SK-N-SH (cell line): ENCODE data around the gene IL1R1. TPM values are rescaled to one million over a fixed set of nuclear protein-coding genes. Genes with fewer than 3 reads are reported as not detected.

Experiments used
- CTCF ChIA-PET: fragments of 300-600, 350-600 bp; formaldehyde crosslinking; extraction: SDS; loops from one replicate; lab custom pipeline; 2021; lab: Yijun Ruan, JAX
- POLR2A ChIA-PET: fragments of 350-600 bp; sonication (Branson Sonifier 250); formaldehyde crosslinking; extraction: SDS; loops from one replicate; lab custom pipeline; 2020; ENCODE audit warnings: antibody characterized with exemption, inconsistent platforms; lab: Yijun Ruan, JAX
- DNase-seq: peaks from one replicate; pipeline ENCODE4 v3.0.0; 2012
- H2AFZ ChIP-seq: fragments of 200-600 bp; sonication (generic); 2 replicates; pipeline ENCODE4 v1.8.1; 2016; ENCODE audit warnings: antibody characterized with exemption, mild to moderate bottlenecking, low read depth
- H3F3A ChIP-seq: fragments of 200-600 bp; sonication (generic); replicated peaks from 2 replicates; pipeline ENCODE3; 2016; ENCODE audit warnings: antibody characterized with exemption, mild to moderate bottlenecking; ENCODE audit not compliant: insufficient read depth
- H3K27ac ChIP-seq, 2 experiments: fragments of 200-500 bp in 1 of 2; fragments of 200-600 bp in 1 of 2; sonication (Bioruptor generic) in 1 of 2; sonication (generic), shearing (Covaris generic) in 1 of 2; 2 replicates each; pipeline versions ENCODE4 v1.5.1 to v1.6.1; 2014 to 2016; ENCODE audit warnings: low read depth in 2 of 2, inconsistent platforms in 1 of 2, low read length in 1 of 2, mild to moderate bottlenecking in 1 of 2, mixed read lengths in 1 of 2
- H3K27me3 ChIP-seq: fragments of 200-600 bp; sonication (generic), shearing (Covaris generic); 2 replicates; pipeline ENCODE4 v1.6.1; 2016; ENCODE audit warnings: mixed run types; ENCODE audit not compliant: insufficient read depth
- H3K36me3 ChIP-seq, 2 experiments: fragments of 200-500 bp in 1 of 2; fragments of 200-600 bp in 1 of 2; sonication (Bioruptor generic) in 1 of 2; sonication (generic) in 1 of 2; replicated peaks in 1 of 2; 2 replicates each; pipeline versions ENCODE3 to v1.5.1; 2014 to 2016; ENCODE audit warnings: low read length in 1 of 2, mild to moderate bottlenecking in 1 of 2; ENCODE audit not compliant: insufficient read depth in 2 of 2, control insufficient read depth in 1 of 2
- H3K4me1 ChIP-seq, 2 experiments: fragments of 200-500 bp in 1 of 2; fragments of 200-600 bp in 1 of 2; sonication (Bioruptor generic) in 1 of 2; sonication (generic), shearing (Covaris generic) in 1 of 2; 2 replicates each; pipeline versions ENCODE4 v1.5.1 to v1.6.1; 2014 to 2016; ENCODE audit warnings: low read depth in 1 of 2, low read length in 1 of 2, mixed run types in 1 of 2; ENCODE audit not compliant: insufficient read depth in 2 of 2, control insufficient read depth in 1 of 2
- H3K4me2 ChIP-seq: fragments of 200-600 bp; sonication (generic), shearing (Covaris generic); 2 replicates; pipeline ENCODE4 v1.6.1; 2017; ENCODE audit warnings: mixed run types
- H3K4me3 ChIP-seq, 2 experiments: fragments of 200-500 bp in 1 of 2; fragments of 200-600 bp in 1 of 2; sonication (Bioruptor generic) in 1 of 2; sonication (generic), shearing (Covaris generic) in 1 of 2; 2 replicates each; pipeline versions ENCODE4 v1.5.1 to v1.8.1; 2014 to 2016; ENCODE audit warnings: low read depth in 2 of 2, inconsistent platforms in 1 of 2, low read length in 1 of 2, mild to moderate bottlenecking in 1 of 2, mixed read lengths in 1 of 2, moderate library complexity in 1 of 2
- H3K79me2 ChIP-seq: fragments of 200-600 bp; sonication (generic); 2 replicates; pipeline ENCODE4 v1.8.1; 2017; ENCODE audit warnings: mild to moderate bottlenecking; ENCODE audit not compliant: insufficient read depth
- H3K9ac ChIP-seq: fragments of 200-600 bp; sonication (generic); 2 replicates; pipeline ENCODE4 v1.6.1; 2017; ENCODE audit warnings: mixed run types
- H3K9me2 ChIP-seq: fragments of 200-600 bp; sonication (generic); 2 replicates; pipeline ENCODE4 v1.6.1; 2017; ENCODE audit warnings: mixed run types
- H3K9me3 ChIP-seq: fragments of 200-600 bp; sonication (generic); 2 replicates; pipeline ENCODE4 v1.6.1; 2017; ENCODE audit warnings: mixed run types, mild to moderate bottlenecking, moderate library complexity
- H4K20me1 ChIP-seq: fragments of 200-600 bp; sonication (generic); 2 replicates; pipeline ENCODE4 v1.6.1; 2017; ENCODE audit warnings: mild to moderate bottlenecking, mixed run types; ENCODE audit not compliant: insufficient read depth
- CHD2 ChIP-seq: fragments of 150-350 bp; IDR thresholded peaks from 2 replicates; pipeline ENCODE4 v1.6.1; 2018; ENCODE audit warnings: low read length; ENCODE audit not compliant: partially characterized antibody
- CTCF ChIP-seq: fragments of 200-600 bp; sonication (generic); IDR thresholded peaks from 2 replicates; pipeline ENCODE4 v1.6.1; 2017; ENCODE audit warnings: antibody characterized with exemption, mild to moderate bottlenecking, moderate library complexity
- ELF1 ChIP-seq: IDR thresholded peaks from 2 replicates; pipeline ENCODE4 v1.4.0; 2012
- FOSL2 ChIP-seq: IDR thresholded peaks from 2 replicates; pipeline ENCODE4 v1.4.0; 2012; ENCODE audit warnings: low read depth, mild to moderate bottlenecking, moderate library complexity, borderline replicate concordance
- FOXJ3 ChIP-seq: sonication (generic); formaldehyde crosslinking; IDR thresholded peaks from 2 replicates; pipeline ENCODE4 v1.5.1; 2020; ENCODE audit warnings: mild to moderate bottlenecking, missing genetic modification reagents
- FOXM1 ChIP-seq: IDR thresholded peaks from 2 replicates; pipeline ENCODE4 v1.4.0; 2012; ENCODE audit warnings: low read depth, mild to moderate bottlenecking
- GABPA ChIP-seq: IDR thresholded peaks from 2 replicates; pipeline ENCODE4 v1.4.0; 2012; ENCODE audit warnings: low read depth, mild to moderate bottlenecking
- GATA2 ChIP-seq: sonication (generic); formaldehyde crosslinking; IDR thresholded peaks from 2 replicates; pipeline ENCODE4 v1.5.0; 2020; ENCODE audit warnings: mild to moderate bottlenecking, missing genetic modification reagents
- IRF3 ChIP-seq: fragments of 150-350 bp; IDR thresholded peaks from 2 replicates; pipeline ENCODE4 v1.6.1; 2016; ENCODE audit warnings: mild to moderate bottlenecking, low read depth, low read length
- JUND ChIP-seq: IDR thresholded peaks from 2 replicates; pipeline ENCODE4 v1.4.0; 2012
- MAX ChIP-seq: IDR thresholded peaks from 2 replicates; pipeline ENCODE4 v1.4.0; 2012; ENCODE audit warnings: low read depth
- NRF1 ChIP-seq: IDR thresholded peaks from 2 replicates; pipeline ENCODE4 v1.6.1; 2012; ENCODE audit warnings: low read depth, mild to moderate bottlenecking, low read length
- PBX3 ChIP-seq: IDR thresholded peaks from 2 replicates; pipeline ENCODE4; 2012
- POLR2AphosphoS5 ChIP-seq: IDR thresholded peaks from 2 replicates; pipeline ENCODE4 v1.6.1; 2012; ENCODE audit warnings: low read depth, low read length
- RCOR1 ChIP-seq: fragments of 150-350 bp; IDR thresholded peaks from 2 replicates; pipeline ENCODE4 v1.6.1; 2017; ENCODE audit warnings: antibody characterized with exemption, low read length
- RXRA ChIP-seq: IDR thresholded peaks from 2 replicates; pipeline ENCODE4 v1.4.0; 2012; ENCODE audit warnings: low read depth, mild to moderate bottlenecking, borderline replicate concordance
- SIN3A ChIP-seq: IDR thresholded peaks from 2 replicates; pipeline ENCODE4 v1.6.1; 2012; ENCODE audit warnings: low read depth, mild to moderate bottlenecking, low read length, moderate library complexity, borderline replicate concordance
- TAF1 ChIP-seq: IDR thresholded peaks from 2 replicates; pipeline ENCODE4 v1.6.1; 2012; ENCODE audit warnings: low read depth, mild to moderate bottlenecking, low read length, moderate library complexity, borderline replicate concordance
- USF1 ChIP-seq: IDR thresholded peaks from 2 replicates; pipeline ENCODE4 v1.4.0; 2012; ENCODE audit warnings: low read depth, borderline replicate concordance
- YY1 ChIP-seq: IDR thresholded peaks from 2 replicates; pipeline ENCODE4 v1.4.0; 2012; ENCODE audit warnings: low read depth, mild to moderate bottlenecking
- polyA plus RNA-seq, 3 experiments: library from polyadenylated mRNA; depleted of rRNA; stranded (reverse); fragments of >200 nt; gene quantifications; 2 replicates each; pipeline ENCODE4 v1.2.3, GENCODE V29; 2012

The IL1R1 gene
- polyA plus RNA-seq, 1 of the 3 experiments (the other 2 are of a cell fraction) = 13.3 TPM

- ChIA-PET CTCF (no interaction called here), POLR2A (no interaction called here)
- no peak overlapping the region for H3K4me2 ChIP-seq
- no peaks in the 10 kb centered on the region for H3F3A ChIP-seq
- no peak overlapping the region for H2AFZ ChIP-seq
- no peak for DNase-seq
- no peaks in the 10 kb centered on the region for H3K79me2 ChIP-seq
- H3K36me3 ChIP-seq = no peaks in the 10 kb centered on the region
- H3K9me2 ChIP-seq = no peaks in the 10 kb centered on the region
- H3K9ac ChIP-seq = no peak overlapping the region
- H3K27me3 ChIP-seq = no peaks in the 10 kb centered on the region
- H4K20me1 ChIP-seq = no peaks in the 10 kb centered on the region
- no peak overlapping the region for H3K4me3 ChIP-seq
- peaks cover 12% of the 10 kb centered on the region for H3K9me3 ChIP-seq
- no peaks in the 10 kb centered on the region for H3K4me1 ChIP-seq
- TF ChIP-seq POLR2AphosphoS5 (no peak), PBX3 (no peak), FOSL2 (no peak), CTCF (no peak), TAF1 (no peak), GABPA (no peak), IRF3 (no peak), CHD2 (no peak), FOXM1 (no peak), JUND (no peak), NRF1 (no peak), GATA2 (CRISPR knock-in tag) (no peak), SIN3A (no peak), RXRA (no peak), USF1 (no peak), ELF1 (no peak), RCOR1 (no peak), MAX (no peak), FOXJ3 (CRISPR knock-in tag) (no peak), YY1 (no peak)
- no peak overlapping the region for H3K27ac ChIP-seq
Observed at GRCh38 chr2:102217032-102217431, 74.5 kb downstream of the IL1R1 start.
